ENCODE data around the gene OGFOD2.

GRCh38 chr12:122959566-122960192 is 15.4 kb upstream of the OGFOD2 start:
- TF ChIP-seq POLR2A (IDR thresholded peaks at IDR 0.05; ENCODE audit: low read depth, low read length) (no peak), SPI1 (IDR thresholded peaks at IDR 0.05; ENCODE audit: low read depth, low read length) (no peak), TAF1 (IDR thresholded peaks at IDR 0.05; ENCODE audit: low read depth, low read length) (no peak), POLR2AphosphoS5 (IDR thresholded peaks at IDR 0.05; ENCODE audit: low read depth, low read length) (no peak)

All from GM12891 (cell line).